Lower lobe of right lung (tissue), 2 donors: Measurements from ENCODE around the gene NIPAL1. TPM values are rescaled to one million over a fixed set of nuclear protein-coding genes. Genes with fewer than 3 reads are reported as not detected.

ENCODE experiments used
- ATAC-seq, 2 donors: fragments of 200-7000 bp; cut with Tn5 transposase; one replicate each; pipeline ENCODE4 v1.9.1; 2020 to 2022; ENCODE audit warnings: mild to moderate bottlenecking in 2 of 2, moderate library complexity in 2 of 2
- DNase-seq: peaks from one replicate; pipeline ENCODE4 v3.0.0-alpha.2; 2020
- H3K27ac ChIP-seq: fragments of 200-600 bp; one replicate; pipeline ENCODE4 v1.8.0; 2022
- H3K27me3 ChIP-seq: fragments of 200-600 bp; one replicate; pipeline ENCODE4 v1.8.0; 2022; ENCODE audit warnings: low read depth
- H3K36me3 ChIP-seq: fragments of 200-600 bp; one replicate; pipeline ENCODE4 v1.8.0; 2022; ENCODE audit warnings: mild to moderate bottlenecking
- H3K4me1 ChIP-seq: fragments of 200-600 bp; one replicate; pipeline ENCODE4 v1.8.0; 2022
- H3K4me3 ChIP-seq: fragments of 200-600 bp; one replicate; pipeline ENCODE4 v1.8.0; 2022; ENCODE audit warnings: mild to moderate bottlenecking
- H3K9me3 ChIP-seq: fragments of 200-600 bp; one replicate; pipeline ENCODE4 v1.8.0; 2022
- intact Hi-C: fragments of 100-400 bp; cut with DNase I; formaldehyde crosslinking; loops from one replicate; pipeline ENCODE4 v1.11.0; 2022
- total RNA-seq: library from RNA; stranded (reverse); fragmentation: NEBNext Ultra II Directional; extraction: Animal tissue kit (Norgen Biotek cat#: 25700); gene quantifications from one replicate; pipeline ENCODE4 v1.2.1, GENCODE V29; 2021
- TF ChIP-seq, protein P1 (sequence below): fragments of 200-600 bp; IDR thresholded peaks from one replicate; pipeline ENCODE4 v1.8.0; 2022; ENCODE audit warnings: antibody characterized with exemption, mild to moderate bottlenecking
- donor health status: DM: no; HTN: yes; CAD: no; lungs with severe emphysema.

NIPAL1 gene
- total RNA-seq, 1 donor from 2014 or later = 1.3 TPM

DNA sequence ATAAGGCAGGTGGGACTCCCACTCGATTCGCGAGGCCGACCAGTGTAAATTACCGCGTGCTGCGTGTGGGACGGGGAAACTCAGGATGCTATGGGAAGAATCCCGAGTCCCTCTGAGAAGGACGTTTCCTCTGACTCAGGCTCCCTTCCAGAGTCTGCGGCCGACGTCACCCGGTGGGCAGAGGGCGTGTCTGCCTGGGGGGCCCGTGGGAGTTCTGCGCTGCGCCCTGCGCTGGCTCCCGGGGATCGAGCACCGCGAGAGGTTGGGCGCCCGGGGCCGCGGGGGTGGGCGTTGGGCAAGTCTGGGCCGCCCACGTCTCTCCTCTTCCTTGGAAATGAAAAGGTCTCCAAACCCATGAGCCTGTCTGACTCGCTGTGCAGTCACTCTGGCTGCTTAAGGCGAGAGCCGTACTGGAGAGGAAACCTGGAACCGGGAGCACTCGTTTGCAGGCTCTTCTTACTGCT, 568 bp downstream of the NIPAL1 start:
- Histone ChIP-seq H3K4me1 (peaks cover 19% of the 10 kb centered on the region), H3K27me3 (peaks cover 18% of the 10 kb centered on the region), H3K9me3 (no peaks in the 10 kb centered on the region), H3K36me3 (no peaks in the 10 kb centered on the region), H3K27ac (no peak overlapping the region), H3K4me3 (peak overlapping the region; percentile 68)
- DNase-seq (peak; percentile 52), ATAC-seq (peak; percentile 68 to 90)
- intact Hi-C loops = no loop called here
- TF ChIP-seq, protein P1, sequence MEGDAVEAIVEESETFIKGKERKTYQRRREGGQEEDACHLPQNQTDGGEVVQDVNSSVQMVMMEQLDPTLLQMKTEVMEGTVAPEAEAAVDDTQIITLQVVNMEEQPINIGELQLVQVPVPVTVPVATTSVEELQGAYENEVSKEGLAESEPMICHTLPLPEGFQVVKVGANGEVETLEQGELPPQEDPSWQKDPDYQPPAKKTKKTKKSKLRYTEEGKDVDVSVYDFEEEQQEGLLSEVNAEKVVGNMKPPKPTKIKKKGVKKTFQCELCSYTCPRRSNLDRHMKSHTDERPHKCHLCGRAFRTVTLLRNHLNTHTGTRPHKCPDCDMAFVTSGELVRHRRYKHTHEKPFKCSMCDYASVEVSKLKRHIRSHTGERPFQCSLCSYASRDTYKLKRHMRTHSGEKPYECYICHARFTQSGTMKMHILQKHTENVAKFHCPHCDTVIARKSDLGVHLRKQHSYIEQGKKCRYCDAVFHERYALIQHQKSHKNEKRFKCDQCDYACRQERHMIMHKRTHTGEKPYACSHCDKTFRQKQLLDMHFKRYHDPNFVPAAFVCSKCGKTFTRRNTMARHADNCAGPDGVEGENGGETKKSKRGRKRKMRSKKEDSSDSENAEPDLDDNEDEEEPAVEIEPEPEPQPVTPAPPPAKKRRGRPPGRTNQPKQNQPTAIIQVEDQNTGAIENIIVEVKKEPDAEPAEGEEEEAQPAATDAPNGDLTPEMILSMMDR = no peak

DNA sequence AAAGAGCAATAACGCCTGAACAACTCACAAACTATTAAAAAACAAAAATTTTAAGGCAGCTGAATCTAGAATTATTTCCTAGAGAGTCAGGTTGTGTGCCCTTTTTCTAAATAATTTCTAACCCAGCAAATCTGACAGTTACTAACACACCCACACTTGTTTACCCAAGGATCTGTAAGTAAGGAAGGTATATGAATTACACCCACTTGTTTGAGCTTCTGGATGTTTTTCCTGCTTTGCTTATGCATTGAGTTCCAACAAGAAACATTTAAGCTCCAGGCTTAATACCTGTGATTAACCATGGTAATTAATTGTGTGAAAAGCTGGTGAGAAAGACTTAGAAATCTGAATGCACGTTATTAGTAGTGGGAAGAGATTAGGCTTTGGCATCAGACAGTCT, 1.5 kb downstream of the NIPAL1 start:
- Histone ChIP-seq H3K4me3 (no peak overlapping the region), H3K27ac (no peak overlapping the region), H3K4me1 (peaks cover 19% of the 10 kb centered on the region), H3K27me3 (peaks cover 18% of the 10 kb centered on the region), H3K36me3 (no peaks in the 10 kb centered on the region), H3K9me3 (no peaks in the 10 kb centered on the region)
- TF ChIP-seq, protein P1 = no peak
- ATAC-seq (no peak), DNase-seq (no peak)
- intact Hi-C loops = no loop called here

DNA sequence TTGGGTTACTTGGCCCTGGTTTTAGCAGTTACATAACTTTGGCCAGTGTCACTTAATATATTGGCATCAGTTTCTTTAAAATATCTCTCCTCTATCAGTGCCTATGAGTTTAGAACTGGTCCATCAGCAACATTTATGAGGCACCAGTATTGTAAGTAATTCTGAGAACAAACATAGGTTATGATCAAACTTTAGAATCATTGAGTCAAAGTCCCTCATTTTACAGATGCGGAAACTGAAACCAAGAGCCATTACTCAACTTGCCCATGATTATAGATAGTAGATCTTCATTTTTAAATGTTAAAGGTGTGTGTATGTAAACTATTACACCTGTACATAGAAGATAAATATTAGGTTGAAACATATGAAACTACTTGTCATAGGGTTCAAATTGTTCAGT, 4.5 kb downstream of the NIPAL1 start:
- Histone ChIP-seq H3K27ac (no peak overlapping the region), H3K9me3 (no peaks in the 10 kb centered on the region), H3K27me3 (peaks cover 13% of the 10 kb centered on the region), H3K4me1 (peaks cover 15% of the 10 kb centered on the region), H3K4me3 (no peak overlapping the region), H3K36me3 (no peaks in the 10 kb centered on the region)
- ATAC-seq (no peak), DNase-seq (no peak)
- intact Hi-C loops = no loop called here
- TF ChIP-seq, protein P1 = no peak

DNA sequence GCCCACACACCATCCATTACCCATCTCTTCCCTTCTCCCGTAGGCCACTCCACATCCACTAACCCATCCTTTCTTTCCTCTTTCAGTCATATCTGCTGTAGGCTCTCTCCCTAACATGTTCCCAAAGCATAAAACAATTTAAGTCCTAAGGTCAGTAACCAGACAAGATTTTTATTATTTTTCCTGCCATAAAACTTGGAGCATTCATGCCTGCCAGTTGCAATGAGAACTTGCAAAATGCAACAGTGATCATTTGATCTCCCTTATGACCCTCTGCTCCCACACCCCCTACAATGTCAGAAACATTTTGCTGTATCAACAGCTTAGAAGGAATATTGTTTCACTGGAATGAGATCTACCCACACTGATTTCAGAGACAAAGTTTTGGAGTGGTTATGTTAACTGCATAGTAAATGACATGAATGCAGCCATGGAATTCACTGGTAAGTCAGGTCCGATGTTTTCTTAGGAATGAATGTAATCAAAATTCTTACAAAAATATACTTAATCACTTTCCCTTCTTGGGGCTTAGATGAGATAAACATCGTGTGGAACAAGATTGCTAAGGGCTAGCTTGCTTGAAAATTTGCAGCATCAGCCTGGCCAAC, 5.7 kb downstream of the NIPAL1 start:
- ATAC-seq (no peak), DNase-seq (no peak)
- intact Hi-C loops = no loop called here
- TF ChIP-seq, protein P1 = no peak
- H3K27me3 ChIP-seq = peaks cover 2% of the 10 kb centered on the region
- peaks cover 3% of the 10 kb centered on the region for H3K4me1 ChIP-seq
- H3K4me3 ChIP-seq = no peak overlapping the region
- H3K36me3 ChIP-seq = no peaks in the 10 kb centered on the region
- no peak overlapping the region for H3K27ac ChIP-seq
- H3K9me3 ChIP-seq = no peaks in the 10 kb centered on the region

DNA sequence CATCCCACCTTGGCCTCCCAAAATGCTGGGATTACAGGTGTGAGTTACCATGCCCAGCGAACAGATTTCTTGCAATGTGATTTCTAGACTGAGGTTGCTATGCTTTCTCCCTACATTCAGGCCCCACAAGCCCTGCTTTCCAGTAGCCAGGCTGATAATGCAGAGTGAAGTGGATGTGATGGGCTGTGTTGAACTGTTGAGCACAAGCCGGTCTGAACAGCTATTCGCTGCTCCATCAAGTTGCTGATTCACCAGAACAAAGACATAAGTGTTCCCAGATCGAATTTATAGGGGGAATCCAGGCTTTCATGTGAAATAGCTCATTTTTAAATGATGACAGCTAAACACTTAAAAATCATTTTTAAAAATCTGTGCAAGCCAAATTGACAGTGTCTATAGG, 8.0 kb downstream of the NIPAL1 start:
- no peak overlapping the region for H3K4me3 ChIP-seq
- ATAC-seq = peak in 1 of 2 donors; percentile 39
- no peak overlapping the region for H3K27ac ChIP-seq
- H3K27me3 ChIP-seq = no peaks in the 10 kb centered on the region
- no peaks in the 10 kb centered on the region for H3K36me3 ChIP-seq
- no peak for DNase-seq
- intact Hi-C loops = no loop called here
- no peaks in the 10 kb centered on the region for H3K9me3 ChIP-seq
- TF ChIP-seq, protein P1 = no peak
- H3K4me1 ChIP-seq = no peaks in the 10 kb centered on the region
